Lower leg skin (tissue), 3 donors: ENCODE results near the gene RNLS.

Experiments
- POLR2A ChIP-seq, 2 donors: fragments of 450-650 bp; IDR thresholded peaks; one replicate each; pipeline ENCODE4 v1.6.1; 2016 to 2017; ENCODE audit warnings: antibody characterized with exemption in 2 of 2, mild to moderate bottlenecking in 1 of 2, moderate library complexity in 1 of 2
- TF ChIP-seq, protein P1 (sequence below), 3 donors: fragments of 450-650 bp; IDR thresholded peaks; one replicate each; pipeline ENCODE4 v1.5.1; 2016; ENCODE audit warnings: antibody characterized with exemption in 3 of 3, mild to moderate bottlenecking in 3 of 3, moderate library complexity in 2 of 3

DNA sequence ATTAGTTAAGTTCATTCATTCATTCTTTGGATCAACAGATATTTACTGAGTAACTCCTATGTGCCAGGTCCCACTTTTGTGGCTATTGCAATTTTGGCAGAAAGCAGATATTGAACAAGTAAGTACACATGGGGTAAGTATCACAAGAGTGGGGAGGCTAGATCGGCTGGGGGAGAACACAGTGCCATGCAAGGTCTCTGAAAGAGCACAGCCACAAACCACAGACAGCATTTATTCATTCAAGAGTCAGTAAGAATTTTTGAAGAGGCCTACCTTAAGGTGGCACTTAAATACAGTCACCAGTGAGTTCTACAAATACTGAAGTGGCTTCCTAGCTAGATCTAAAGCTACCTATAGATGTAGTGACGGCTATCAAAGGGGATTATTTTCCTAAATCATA lies 304.2 kb downstream of the RNLS start:
- TF ChIP-seq, protein P1, sequence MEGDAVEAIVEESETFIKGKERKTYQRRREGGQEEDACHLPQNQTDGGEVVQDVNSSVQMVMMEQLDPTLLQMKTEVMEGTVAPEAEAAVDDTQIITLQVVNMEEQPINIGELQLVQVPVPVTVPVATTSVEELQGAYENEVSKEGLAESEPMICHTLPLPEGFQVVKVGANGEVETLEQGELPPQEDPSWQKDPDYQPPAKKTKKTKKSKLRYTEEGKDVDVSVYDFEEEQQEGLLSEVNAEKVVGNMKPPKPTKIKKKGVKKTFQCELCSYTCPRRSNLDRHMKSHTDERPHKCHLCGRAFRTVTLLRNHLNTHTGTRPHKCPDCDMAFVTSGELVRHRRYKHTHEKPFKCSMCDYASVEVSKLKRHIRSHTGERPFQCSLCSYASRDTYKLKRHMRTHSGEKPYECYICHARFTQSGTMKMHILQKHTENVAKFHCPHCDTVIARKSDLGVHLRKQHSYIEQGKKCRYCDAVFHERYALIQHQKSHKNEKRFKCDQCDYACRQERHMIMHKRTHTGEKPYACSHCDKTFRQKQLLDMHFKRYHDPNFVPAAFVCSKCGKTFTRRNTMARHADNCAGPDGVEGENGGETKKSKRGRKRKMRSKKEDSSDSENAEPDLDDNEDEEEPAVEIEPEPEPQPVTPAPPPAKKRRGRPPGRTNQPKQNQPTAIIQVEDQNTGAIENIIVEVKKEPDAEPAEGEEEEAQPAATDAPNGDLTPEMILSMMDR (IDR thresholded peaks at IDR 0.05), result no peak
- TF ChIP-seq POLR2A (IDR thresholded peaks at IDR 0.05), result no peak
